GM19372 (cell line): ENCODE data around the gene SLC46A2.

Experiments used
- ATAC-seq: cut with Tn5 transposase; IDR thresholded peaks from one replicate; pipeline ENCODE4 v1.9.1; 2021; ENCODE audit warnings: mild to moderate bottlenecking, low read depth, moderate library complexity; ENCODE audit not compliant: unreplicated experiment

Gene SLC46A2

DNA sequence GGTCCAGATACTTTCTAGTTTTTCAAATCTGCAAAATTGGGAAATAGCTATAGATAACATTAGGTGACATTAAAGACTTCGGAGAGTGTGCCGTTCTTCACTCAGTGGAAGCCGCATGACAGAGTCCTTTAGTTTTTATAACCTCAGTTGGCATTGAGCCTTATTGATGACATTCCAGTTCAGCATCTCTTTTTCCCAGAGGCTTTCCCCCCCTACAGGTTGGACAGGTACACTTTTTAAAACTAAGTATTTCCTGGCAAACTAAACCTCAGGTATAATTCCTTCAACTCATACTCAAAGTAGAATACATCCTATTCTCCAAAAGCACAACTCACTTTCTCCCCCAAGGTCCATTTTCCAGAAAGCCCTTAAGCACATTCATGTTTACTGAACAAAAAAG, 58.7 kb downstream of the SLC46A2 start:
- ATAC-seq, result no peak

DNA sequence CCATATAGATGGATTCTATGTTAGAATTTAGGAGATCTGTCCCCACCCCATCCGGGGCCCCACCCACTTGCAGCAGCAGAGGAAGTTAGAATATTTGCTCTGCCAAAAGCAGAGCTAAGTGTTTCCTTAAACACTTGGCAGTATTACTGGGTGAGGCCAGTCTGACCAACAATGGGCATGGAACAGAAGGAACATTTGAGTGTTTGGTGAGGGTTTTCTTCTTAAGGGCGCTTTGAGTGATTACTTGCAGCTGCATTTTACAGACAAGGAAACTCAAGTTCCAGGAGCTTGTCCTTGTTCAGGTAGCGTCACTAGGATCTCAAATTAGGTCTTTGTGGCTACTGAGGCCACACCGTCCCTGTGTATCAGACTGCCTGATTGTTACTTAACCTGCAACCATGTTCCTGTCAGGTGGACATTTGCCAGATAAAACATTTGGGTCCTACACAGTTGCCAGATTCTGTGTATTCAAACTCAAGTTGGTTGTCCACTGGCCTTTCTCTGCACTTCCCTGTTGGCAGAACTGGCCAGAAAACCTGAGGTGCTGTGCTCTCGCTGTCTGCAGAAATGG, 59.3 kb downstream of the SLC46A2 start:
- no peak for ATAC-seq
